Prostate gland (tissue), 2 donors: ENCODE measurements around the gene WDR72. TPM values are rescaled to one million over a fixed set of nuclear protein-coding genes. Genes with fewer than 3 reads are reported as not detected.

ENCODE experiments used
- DNase-seq: peaks from one replicate; pipeline ENCODE4 v3.0.0-alpha.2; 2019; ENCODE audit warnings: low spot score
- H3K27ac ChIP-seq, 2 donors: fragments of 200-600 bp; sonication (generic); 2 replicates each; pipeline ENCODE4 v1.5.1; 2017 to 2019
- H3K27me3 ChIP-seq: fragments of 200-600 bp; sonication (generic); replicated peaks from 2 replicates; pipeline ENCODE4 v1.5.1; 2019; ENCODE audit not compliant: insufficient read depth
- H3K36me3 ChIP-seq, 2 donors: fragments of 200-600 bp; sonication (generic); 1 replicate in 1 of 2; 2 replicates in 1 of 2; pipeline versions ENCODE4 v1.5.1 to v1.8.1; 2017 to 2019
- H3K4me1 ChIP-seq: fragments of 200-600 bp; sonication (generic); replicated peaks from 2 replicates; pipeline ENCODE4 v1.5.1; 2019
- H3K4me3 ChIP-seq, 2 donors: fragments of 200-600 bp; sonication (generic); 2 replicates each; pipeline ENCODE4 v1.5.1; 2017 to 2019
- H3K9me3 ChIP-seq: fragments of 200-600 bp; sonication (generic); 2 replicates; pipeline ENCODE4 v1.5.1; 2017
- POLR2A ChIP-seq: fragments of 450-650 bp; IDR thresholded peaks from one replicate; pipeline ENCODE4 v1.6.1; 2016; ENCODE audit warnings: antibody characterized with exemption, mild to moderate bottlenecking
- POLR2AphosphoS5 ChIP-seq: sonication (generic); formaldehyde crosslinking; IDR thresholded peaks from one replicate; pipeline ENCODE4 v1.6.1; 2017; ENCODE audit warnings: antibody characterized with exemption
- WGBS: methylation state at CpG from one replicate; pipeline ENCODE4 v1.1.5; 2018; 5-methylcytosine and 5-hydroxymethylcytosine counted together
- intact Hi-C: fragments of 100-400 bp; cut with DNase I; formaldehyde crosslinking; loops from one replicate; pipeline ENCODE4 v1.14.2; 2022
- total RNA-seq, 2 donors: library from RNA; depleted of rRNA; stranded (reverse); fragments of >200 nt; gene quantifications; one replicate each; pipeline ENCODE4 v1.1.0, GENCODE V29; 2016
- TF ChIP-seq, protein P1 (sequence below), 4 experiments: fragments of 200-600 bp in 2 of 4; fragments of 450-650 bp in 2 of 4; sonication (generic) in 2 of 4; IDR thresholded peaks; 1 replicate in 3 of 4; 2 replicates in 1 of 4; pipeline ENCODE4 v1.5.1; 2016 to 2019; ENCODE audit warnings: antibody characterized with exemption in 4 of 4, mild to moderate bottlenecking in 2 of 4, moderate library complexity in 2 of 4

Gene WDR72
- total RNA-seq, 2 donors from 2014 or later: 0.64 to 0.80 TPM

GRCh38 chr15:53563627-53564026 lies 195.8 kb downstream of the WDR72 start:
- Histone ChIP-seq H3K27me3 (no peaks in the 10 kb centered on the region), H3K27ac (no peak overlapping the region), H3K4me3 (no peak overlapping the region), H3K9me3 (no peaks in the 10 kb centered on the region), H3K36me3 (no peaks in the 10 kb centered on the region), H3K4me1 (no peaks in the 10 kb centered on the region)
- no peak for DNase-seq
- intact Hi-C loops: no loop called here
- WGBS: 97% methylated on average over 4 of the region's 4 CpGs
- TF ChIP-seq POLR2A (no peak), POLR2AphosphoS5 (no peak)
- TF ChIP-seq, protein P1, sequence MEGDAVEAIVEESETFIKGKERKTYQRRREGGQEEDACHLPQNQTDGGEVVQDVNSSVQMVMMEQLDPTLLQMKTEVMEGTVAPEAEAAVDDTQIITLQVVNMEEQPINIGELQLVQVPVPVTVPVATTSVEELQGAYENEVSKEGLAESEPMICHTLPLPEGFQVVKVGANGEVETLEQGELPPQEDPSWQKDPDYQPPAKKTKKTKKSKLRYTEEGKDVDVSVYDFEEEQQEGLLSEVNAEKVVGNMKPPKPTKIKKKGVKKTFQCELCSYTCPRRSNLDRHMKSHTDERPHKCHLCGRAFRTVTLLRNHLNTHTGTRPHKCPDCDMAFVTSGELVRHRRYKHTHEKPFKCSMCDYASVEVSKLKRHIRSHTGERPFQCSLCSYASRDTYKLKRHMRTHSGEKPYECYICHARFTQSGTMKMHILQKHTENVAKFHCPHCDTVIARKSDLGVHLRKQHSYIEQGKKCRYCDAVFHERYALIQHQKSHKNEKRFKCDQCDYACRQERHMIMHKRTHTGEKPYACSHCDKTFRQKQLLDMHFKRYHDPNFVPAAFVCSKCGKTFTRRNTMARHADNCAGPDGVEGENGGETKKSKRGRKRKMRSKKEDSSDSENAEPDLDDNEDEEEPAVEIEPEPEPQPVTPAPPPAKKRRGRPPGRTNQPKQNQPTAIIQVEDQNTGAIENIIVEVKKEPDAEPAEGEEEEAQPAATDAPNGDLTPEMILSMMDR (IDR thresholded peaks at IDR 0.05): no peak

GRCh38 chr15:53559364-53560277 lies 199.8 kb downstream of the WDR72 start:
- Histone ChIP-seq H3K4me3 (no peak overlapping the region), H3K36me3 (no peaks in the 10 kb centered on the region), H3K27ac (no peak overlapping the region), H3K4me1 (no peaks in the 10 kb centered on the region), H3K9me3 (no peaks in the 10 kb centered on the region), H3K27me3 (no peaks in the 10 kb centered on the region)
- WGBS: 36% methylated on average over 7 of the region's 7 CpGs
- DNase-seq: no peak
- intact Hi-C loops: no loop called here
- TF ChIP-seq, protein P1 (IDR thresholded peaks at IDR 0.05): no peak

DNA sequence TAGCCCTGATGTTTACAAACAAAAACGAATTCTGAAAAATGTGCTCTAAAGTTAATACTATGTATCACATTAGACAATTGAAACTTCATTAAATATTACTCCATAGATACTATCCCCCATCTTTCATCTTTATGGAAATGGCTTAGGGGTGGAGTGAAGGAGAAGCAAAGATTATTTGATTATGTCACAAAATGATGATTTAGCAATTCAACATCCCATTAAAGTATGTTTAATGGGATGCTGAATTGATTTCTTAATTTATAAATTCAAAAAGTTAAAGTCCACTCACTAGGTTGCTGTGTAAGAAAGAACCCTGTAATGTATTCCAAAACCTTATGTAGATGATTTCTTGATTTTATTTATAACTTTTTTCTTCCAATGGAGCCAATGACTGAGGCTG lies 201.1 kb downstream of the WDR72 start:
- H3K4me3 ChIP-seq: no peak overlapping the region
- WGBS: 80% methylated on average over 1 of the region's 1 CpG
- no peaks in the 10 kb centered on the region for H3K4me1 ChIP-seq
- no peaks in the 10 kb centered on the region for H3K36me3 ChIP-seq
- TF ChIP-seq POLR2AphosphoS5 (no peak), POLR2A (no peak)
- TF ChIP-seq, protein P1 (IDR thresholded peaks at IDR 0.05): no peak
- no peak overlapping the region for H3K27ac ChIP-seq
- H3K27me3 ChIP-seq: no peaks in the 10 kb centered on the region
- H3K9me3 ChIP-seq: no peaks in the 10 kb centered on the region
- intact Hi-C loops: no loop called here
- DNase-seq: no peak

DNA sequence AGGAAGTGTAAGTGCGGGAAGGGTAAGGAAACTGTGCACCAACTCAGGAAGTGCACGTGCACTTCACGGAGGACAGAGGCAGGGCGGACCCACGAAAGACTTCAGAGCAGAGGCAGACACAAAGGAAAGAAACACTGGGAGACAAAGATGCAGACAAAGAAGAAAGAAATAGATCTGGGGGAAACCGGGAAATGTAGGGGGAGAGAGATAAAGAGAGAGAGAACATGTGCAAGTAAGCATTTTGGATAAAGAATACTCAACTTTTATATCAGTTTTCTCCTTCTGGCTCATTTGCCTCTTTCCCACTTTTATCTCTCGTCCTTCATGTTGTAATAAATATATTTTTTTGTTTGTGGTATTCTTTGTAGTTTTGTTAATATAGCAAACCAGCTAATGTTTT lies 204.2 kb downstream of the WDR72 start:
- no peaks in the 10 kb centered on the region for H3K9me3 ChIP-seq
- no peak overlapping the region for H3K4me3 ChIP-seq
- intact Hi-C loops: no loop called here
- TF ChIP-seq, protein P1 (IDR thresholded peaks at IDR 0.05): no peak
- 73% methylated on average over 7 of the region's 7 CpGs for WGBS
- H3K27ac ChIP-seq: no peak overlapping the region
- H3K36me3 ChIP-seq: no peaks in the 10 kb centered on the region
- H3K4me1 ChIP-seq: no peaks in the 10 kb centered on the region
- H3K27me3 ChIP-seq: no peaks in the 10 kb centered on the region
- DNase-seq: no peak

GRCh38 chr15:53549697-53550305 lies 209.7 kb downstream of the WDR72 start:
- Histone ChIP-seq H3K27ac (no peak overlapping the region), H3K9me3 (no peaks in the 10 kb centered on the region), H3K36me3 (no peaks in the 10 kb centered on the region), H3K4me3 (no peak overlapping the region), H3K27me3 (no peaks in the 10 kb centered on the region), H3K4me1 (no peaks in the 10 kb centered on the region)
- TF ChIP-seq POLR2A (no peak), POLR2AphosphoS5 (peak; percentile 71)
- TF ChIP-seq, protein P1 (IDR thresholded peaks at IDR 0.05): no peak
- WGBS: 49% methylated on average over 3 of the region's 3 CpGs
- intact Hi-C loops: no loop called here
- peak; percentile 13 for DNase-seq
